Lower leg skin (tissue), 4 donors: ENCODE data around the gene SIVA1. TPM values are rescaled to one million over a fixed set of nuclear protein-coding genes. Genes with fewer than 3 reads are reported as not detected.
A peak's percentile ranks its signal among the peaks of the same experiment; 100 is the strongest.

Experiments used
- DNase-seq, 2 donors: peaks; one replicate each; pipeline ENCODE4 v3.0.0-alpha.2; 2019; ENCODE audit warnings: low spot score in 2 of 2
- H3K4me3 ChIP-seq: fragments of 200-600 bp; sonication (generic); 2 replicates; pipeline ENCODE4 v1.5.1; 2017; ENCODE audit warnings: mild to moderate bottlenecking, low read depth; ENCODE audit not compliant: poor library complexity, severe bottlenecking
- POLR2A ChIP-seq, 2 donors: fragments of 450-650 bp; IDR thresholded peaks; one replicate each; pipeline ENCODE4 v1.6.1; 2016 to 2017; ENCODE audit warnings: antibody characterized with exemption in 2 of 2, mild to moderate bottlenecking in 1 of 2, moderate library complexity in 1 of 2
- WGBS, 2 donors: methylation state at CpG; one replicate each; pipeline ENCODE4 v1.1.5; 2018; 5-methylcytosine and 5-hydroxymethylcytosine counted together
- intact Hi-C: fragments of 100-400 bp; cut with DNase I; formaldehyde crosslinking; loops from one replicate; pipeline ENCODE4 v1.15.0; 2023; ENCODE audit warnings: low total_unique reads
- total RNA-seq, 4 donors: library from RNA; depleted of rRNA; stranded (reverse); fragments of >200 nt; gene quantifications; one replicate each; pipeline ENCODE4 v1.1.0, GENCODE V29; 2016
- TF ChIP-seq, protein P1 (sequence below), 3 donors: fragments of 450-650 bp; IDR thresholded peaks; one replicate each; pipeline ENCODE4 v1.5.1; 2016; ENCODE audit warnings: antibody characterized with exemption in 3 of 3, mild to moderate bottlenecking in 3 of 3, moderate library complexity in 2 of 3

SIVA1 gene, protein sequence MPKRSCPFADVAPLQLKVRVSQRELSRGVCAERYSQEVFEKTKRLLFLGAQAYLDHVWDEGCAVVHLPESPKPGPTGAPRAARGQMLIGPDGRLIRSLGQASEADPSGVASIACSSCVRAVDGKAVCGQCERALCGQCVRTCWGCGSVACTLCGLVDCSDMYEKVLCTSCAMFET
- total RNA-seq, result 100 to 1,000 TPM; 162 to 174 (median 168) TPM

- intact Hi-C loops, result no loop called here
- peak within 1 kb of the TSS; percentile 91 for H3K4me3 ChIP-seq
- TF ChIP-seq POLR2A (IDR thresholded peaks at IDR 0.05), result peak in 1 of 2 donors; percentile 69
- TF ChIP-seq, protein P1, sequence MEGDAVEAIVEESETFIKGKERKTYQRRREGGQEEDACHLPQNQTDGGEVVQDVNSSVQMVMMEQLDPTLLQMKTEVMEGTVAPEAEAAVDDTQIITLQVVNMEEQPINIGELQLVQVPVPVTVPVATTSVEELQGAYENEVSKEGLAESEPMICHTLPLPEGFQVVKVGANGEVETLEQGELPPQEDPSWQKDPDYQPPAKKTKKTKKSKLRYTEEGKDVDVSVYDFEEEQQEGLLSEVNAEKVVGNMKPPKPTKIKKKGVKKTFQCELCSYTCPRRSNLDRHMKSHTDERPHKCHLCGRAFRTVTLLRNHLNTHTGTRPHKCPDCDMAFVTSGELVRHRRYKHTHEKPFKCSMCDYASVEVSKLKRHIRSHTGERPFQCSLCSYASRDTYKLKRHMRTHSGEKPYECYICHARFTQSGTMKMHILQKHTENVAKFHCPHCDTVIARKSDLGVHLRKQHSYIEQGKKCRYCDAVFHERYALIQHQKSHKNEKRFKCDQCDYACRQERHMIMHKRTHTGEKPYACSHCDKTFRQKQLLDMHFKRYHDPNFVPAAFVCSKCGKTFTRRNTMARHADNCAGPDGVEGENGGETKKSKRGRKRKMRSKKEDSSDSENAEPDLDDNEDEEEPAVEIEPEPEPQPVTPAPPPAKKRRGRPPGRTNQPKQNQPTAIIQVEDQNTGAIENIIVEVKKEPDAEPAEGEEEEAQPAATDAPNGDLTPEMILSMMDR (IDR thresholded peaks at IDR 0.05), result no peak
- WGBS, 2 donors, result 0 to 1% methylated on average over 34 to 62 of the region's 95 CpGs
- DNase-seq, result peak; percentile 99 to 100
These were observed at the start of gene SIVA1 for GRCh38 chr14:104752735-104753527. Gene SIVA1, plus strand, starts transcription at chr14:104753147. Its CDS starts 55 bp downstream, at chr14:104753202.

GRCh38 chr14:104703269-104703668, 49.7 kb upstream of the SIVA1 start:
- no peak for DNase-seq
- intact Hi-C loops, result no loop called here
- WGBS, 2 donors, result 89 to 98% methylated on average over 12 to 21 of the region's 28 CpGs
- no peak overlapping the region for H3K4me3 ChIP-seq
- TF ChIP-seq POLR2A (IDR thresholded peaks at IDR 0.05), result no peak
- TF ChIP-seq, protein P1 (IDR thresholded peaks at IDR 0.05), result no peak

DNA sequence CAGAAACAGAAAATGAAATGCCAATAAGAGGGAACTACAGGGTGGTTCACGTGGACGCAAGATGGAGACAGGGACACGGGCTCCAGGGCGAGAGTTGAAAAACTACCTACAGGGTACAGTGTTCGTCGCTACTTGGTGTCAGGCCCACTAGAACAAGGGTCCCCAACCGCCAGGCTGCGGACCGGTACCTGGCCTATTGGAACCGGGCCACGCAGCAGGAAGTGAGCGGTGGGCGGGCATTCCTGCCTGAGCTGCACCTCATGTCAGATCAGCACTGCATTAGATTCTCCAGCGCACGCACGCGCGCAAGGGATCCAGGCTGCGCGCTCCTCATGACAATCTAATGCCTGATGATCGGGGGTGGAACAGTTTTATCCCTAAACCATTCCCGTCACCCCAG, 48.7 kb upstream of the SIVA1 start:
- no peak overlapping the region for H3K4me3 ChIP-seq
- 92 to 97% methylated on average over 22 of the region's 22 CpGs for WGBS, 2 donors
- intact Hi-C loops, result no loop called here
- DNase-seq, result no peak
- TF ChIP-seq POLR2A (IDR thresholded peaks at IDR 0.05), result no peak
- TF ChIP-seq, protein P1 (IDR thresholded peaks at IDR 0.05), result no peak

DNA sequence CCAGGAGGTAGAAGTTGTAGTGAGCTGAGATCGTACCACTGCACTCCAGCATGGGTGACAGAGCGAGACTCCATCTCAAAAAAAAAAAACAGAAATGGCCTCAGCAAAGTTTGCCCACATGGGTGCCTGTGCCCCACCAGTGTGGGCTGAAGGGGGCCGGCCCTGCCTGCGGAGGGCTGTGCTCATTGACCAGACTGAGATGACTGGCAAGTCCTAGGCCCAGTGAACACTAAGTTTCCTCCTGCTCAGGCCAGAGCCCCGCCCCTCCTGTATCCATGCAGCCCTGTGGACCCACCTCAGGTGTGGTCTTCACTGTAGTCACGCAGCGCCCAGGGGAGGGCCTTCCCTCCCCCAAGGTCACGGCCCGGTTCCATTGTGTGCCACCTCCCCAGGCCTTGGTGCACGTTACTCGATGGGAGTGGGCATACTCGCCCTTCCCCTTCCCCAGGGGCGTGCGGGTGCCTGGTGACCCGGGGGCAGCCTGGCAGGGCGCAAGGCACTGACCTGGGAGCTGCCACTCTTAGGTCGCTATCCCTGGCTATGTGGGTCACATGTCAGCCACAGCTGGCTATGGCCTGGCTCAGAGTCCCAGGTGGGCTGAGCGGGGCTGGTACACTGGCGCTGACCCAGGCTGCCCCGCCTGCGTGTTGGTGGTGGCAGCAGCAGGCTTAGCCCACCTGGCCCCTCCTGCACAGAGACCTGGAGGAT, 47.5 kb upstream of the SIVA1 start:
- intact Hi-C loops, result no loop called here
- no peak for DNase-seq
- WGBS, 2 donors, result 90 to 94% methylated on average over 16 of the region's 21 CpGs
- no peak overlapping the region for H3K4me3 ChIP-seq
- TF ChIP-seq, protein P1 (IDR thresholded peaks at IDR 0.05), result no peak
- TF ChIP-seq POLR2A (IDR thresholded peaks at IDR 0.05), result no peak

GRCh38 chr14:104706733-104707607, 46.0 kb upstream of the SIVA1 start:
- DNase-seq, result no peak
- TF ChIP-seq, protein P1 (IDR thresholded peaks at IDR 0.05), result no peak
- TF ChIP-seq POLR2A (IDR thresholded peaks at IDR 0.05), result no peak
- no peak overlapping the region for H3K4me3 ChIP-seq
- intact Hi-C loops, result no loop called here
- WGBS, 2 donors, result 60 to 76% methylated on average over 25 to 26 of the region's 28 CpGs
